GM12874 (cell line): ENCODE results near the gene CHRNA7.

Experiments used
- CTCF ChIP-seq: IDR thresholded peaks from 2 replicates; pipeline ENCODE4 v1.5.1; 2011; ENCODE audit warnings: low read depth, mild to moderate bottlenecking, control low read depth, low read length, moderate library complexity; ENCODE audit not compliant: insufficient read depth

CHRNA7 gene

DNA sequence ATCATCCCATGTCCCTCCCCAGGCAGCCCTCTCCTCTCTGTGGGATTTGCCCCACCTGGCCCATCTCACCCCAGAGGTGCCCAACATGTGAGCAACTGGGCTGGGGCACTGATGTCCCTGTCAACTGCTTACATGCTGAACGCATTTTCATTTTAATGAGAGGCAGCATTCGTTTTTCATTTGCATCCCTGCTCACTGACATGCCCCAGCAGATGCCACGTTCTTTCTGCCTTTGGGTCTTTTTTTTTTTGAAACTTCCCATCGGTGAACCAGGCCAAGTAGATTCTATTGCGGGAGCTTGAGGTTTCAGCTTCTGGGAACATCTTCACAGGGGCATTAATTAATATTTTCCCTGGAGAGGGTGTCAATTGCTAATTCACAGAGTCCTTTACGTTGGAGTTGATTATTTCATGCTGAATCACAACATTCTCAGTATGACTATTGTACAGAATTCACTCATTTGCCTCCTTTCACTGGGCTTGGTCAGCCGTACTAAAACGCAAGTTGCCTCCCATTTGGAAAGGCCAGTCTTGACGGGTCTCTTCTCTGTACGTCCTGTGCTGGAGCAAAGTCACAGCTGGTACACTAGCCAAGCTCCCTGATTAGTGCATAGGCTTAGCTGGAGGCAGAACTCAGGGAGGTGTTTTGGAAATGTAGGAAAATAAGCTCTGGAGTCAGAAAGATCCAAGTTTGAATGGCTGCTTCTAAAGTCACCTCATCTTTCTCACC is 69.8 kb downstream of the CHRNA7 start:
- no peak for TF ChIP-seq CTCF

GRCh38 chr15:32104061-32104995 is 74.0 kb downstream of the CHRNA7 start:
- TF ChIP-seq CTCF, result no peak

DNA sequence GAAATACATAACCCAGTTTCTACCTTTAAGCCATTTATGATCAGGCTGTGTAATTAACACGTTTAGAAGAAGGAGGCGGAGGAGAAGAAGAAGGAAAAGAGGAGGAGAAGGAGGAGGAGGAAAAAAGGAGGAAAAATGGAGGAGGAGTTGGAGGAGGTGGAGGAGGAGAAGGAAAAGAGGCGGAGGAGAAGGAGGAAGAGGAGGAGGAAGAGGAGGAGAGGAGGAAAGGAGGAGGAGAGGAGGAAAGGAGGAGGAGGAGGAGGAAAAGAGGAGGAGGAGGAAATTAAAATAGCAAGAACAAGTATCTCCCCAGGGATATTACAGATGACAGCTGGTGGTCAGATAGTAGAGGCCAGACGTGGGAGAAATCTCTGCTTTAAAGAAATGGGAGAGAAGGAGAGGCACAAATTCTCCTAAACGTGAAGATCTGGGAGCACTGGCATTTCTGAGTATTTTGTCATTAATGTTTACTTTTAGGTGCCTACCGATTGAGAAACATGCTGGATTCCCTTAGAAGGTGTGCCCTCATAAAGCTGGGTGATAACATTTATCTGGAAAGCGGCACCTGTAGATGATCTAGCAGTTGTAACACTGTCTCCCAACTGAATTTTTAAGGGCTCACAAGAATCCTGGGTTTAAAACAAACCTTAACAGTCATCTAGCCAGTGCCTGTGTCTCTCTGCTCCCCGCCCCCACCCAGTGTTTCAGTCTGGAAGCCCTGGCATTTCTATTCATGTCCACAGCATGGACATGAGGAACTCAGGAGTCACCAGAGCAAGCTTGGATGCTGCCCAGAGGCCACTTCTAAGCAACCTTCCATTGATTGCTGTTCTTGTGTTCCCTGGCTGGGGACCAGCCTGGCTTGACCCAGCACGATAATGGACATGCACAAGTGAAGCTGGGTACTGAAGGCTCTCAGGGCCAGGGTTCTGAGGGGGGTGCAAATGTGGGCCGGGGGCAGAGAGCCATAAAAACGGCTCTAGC is 75.2 kb downstream of the CHRNA7 start:
- TF ChIP-seq CTCF, result no peak

DNA sequence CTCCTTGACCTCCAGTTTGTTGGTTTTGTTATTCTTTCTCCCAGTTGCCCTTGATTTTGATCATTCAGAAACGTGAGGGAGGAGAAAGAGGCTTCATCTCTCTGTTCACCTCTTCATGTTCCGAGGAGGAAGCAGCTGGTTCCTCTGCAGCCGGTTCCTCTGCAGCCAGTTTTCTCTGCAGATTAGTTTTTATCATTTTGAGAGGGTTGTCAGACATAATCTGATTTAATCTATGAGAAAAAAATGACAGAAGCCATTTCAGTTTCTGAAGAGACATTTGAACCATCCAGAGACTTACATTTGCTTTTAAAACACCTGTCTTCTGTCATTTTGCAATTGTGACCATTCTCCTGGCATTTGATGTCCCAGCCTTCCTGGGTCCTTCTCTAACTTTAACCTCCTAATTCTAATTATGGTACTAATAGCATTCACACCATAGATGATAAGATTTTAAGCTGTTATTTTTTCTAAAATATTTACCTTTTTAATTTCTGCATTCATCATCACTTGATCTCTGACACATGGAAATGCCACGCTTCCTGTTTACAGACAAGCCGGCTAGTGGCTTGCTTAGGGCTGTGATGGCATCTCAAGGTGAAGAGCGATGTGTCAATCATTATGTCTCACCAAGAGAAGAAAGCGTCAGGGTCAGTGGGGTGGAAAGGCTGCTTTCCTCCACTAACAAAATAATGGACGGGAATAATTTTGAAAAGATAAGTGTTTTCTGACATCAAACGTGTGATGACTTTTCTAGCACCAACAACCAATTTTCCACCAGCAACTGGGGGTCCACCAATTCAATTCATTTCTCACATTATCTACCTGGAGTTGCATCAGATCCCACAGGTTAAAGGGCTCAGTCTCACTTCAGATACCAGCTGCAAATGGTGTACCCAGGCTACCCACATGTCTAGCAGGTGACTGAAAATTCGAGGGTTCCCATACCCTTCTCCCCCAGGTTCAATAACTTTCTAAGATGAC is 76.4 kb downstream of the CHRNA7 start:
- no peak for TF ChIP-seq CTCF

- TF ChIP-seq CTCF, result no peak
These were observed 77.3 kb downstream of the CHRNA7 start for GRCh38 chr15:32107477-32108080.

- no peak for TF ChIP-seq CTCF
These were observed 78.3 kb downstream of the CHRNA7 start for GRCh38 chr15:32108661-32109060.
